Mesothelial cell of epicardium (in vitro differentiated cells): ENCODE measurements around the gene MPPED1. TPM values are rescaled to one million over a fixed set of nuclear protein-coding genes. Genes with fewer than 3 reads are reported as not detected.
A peak's percentile ranks its signal among the peaks of the same experiment; 100 is the strongest.

ENCODE experiments used
- DNase-seq, 2 experiments: peaks; one replicate each; pipeline ENCODE4 v3.0.0; 2021; ENCODE audit warnings: low spot score in 2 of 2; ENCODE audit not compliant: unreplicated experiment in 2 of 2
- H3K27ac Mint-ChIP-seq: 2 replicates; pipeline ENCODE4 v1.8.0; 2021; ENCODE audit warnings: mixed read lengths
- H3K27me3 Mint-ChIP-seq: 2 replicates; pipeline ENCODE4 v1.8.0; 2021; ENCODE audit warnings: low read depth, mixed read lengths
- H3K36me3 Mint-ChIP-seq: 2 replicates; pipeline ENCODE4 v1.8.0; 2021; ENCODE audit warnings: mixed read lengths
- H3K4me1 Mint-ChIP-seq: 2 replicates; pipeline ENCODE4 v1.8.0; 2021; ENCODE audit warnings: mixed read lengths
- H3K4me3 Mint-ChIP-seq: 2 replicates; pipeline ENCODE4 v1.8.0; 2021; ENCODE audit warnings: mild to moderate bottlenecking, moderate library complexity, mixed read lengths
- H3K9me3 Mint-ChIP-seq: 2 replicates; pipeline ENCODE4 v1.8.0; 2021; ENCODE audit warnings: mixed read lengths
- total RNA-seq: library from RNA; stranded (reverse); gene quantifications from 3 replicates; pipeline ENCODE4 v1.2.1, GENCODE V29; 2021
- TF ChIP-seq, protein P1 (sequence below): fragments of 200-600 bp; sonication (generic); IDR thresholded peaks from one replicate; pipeline ENCODE4 v1.5.0; 2021; ENCODE audit warnings: antibody characterized with exemption; ENCODE audit not compliant: unreplicated experiment

The MPPED1 gene
- total RNA-seq, 1 donor from 2014 or later, result 0.76 TPM

GRCh38 chr22:43390166-43390565, 21.6 kb upstream of the MPPED1 start:
- TF ChIP-seq, protein P1, sequence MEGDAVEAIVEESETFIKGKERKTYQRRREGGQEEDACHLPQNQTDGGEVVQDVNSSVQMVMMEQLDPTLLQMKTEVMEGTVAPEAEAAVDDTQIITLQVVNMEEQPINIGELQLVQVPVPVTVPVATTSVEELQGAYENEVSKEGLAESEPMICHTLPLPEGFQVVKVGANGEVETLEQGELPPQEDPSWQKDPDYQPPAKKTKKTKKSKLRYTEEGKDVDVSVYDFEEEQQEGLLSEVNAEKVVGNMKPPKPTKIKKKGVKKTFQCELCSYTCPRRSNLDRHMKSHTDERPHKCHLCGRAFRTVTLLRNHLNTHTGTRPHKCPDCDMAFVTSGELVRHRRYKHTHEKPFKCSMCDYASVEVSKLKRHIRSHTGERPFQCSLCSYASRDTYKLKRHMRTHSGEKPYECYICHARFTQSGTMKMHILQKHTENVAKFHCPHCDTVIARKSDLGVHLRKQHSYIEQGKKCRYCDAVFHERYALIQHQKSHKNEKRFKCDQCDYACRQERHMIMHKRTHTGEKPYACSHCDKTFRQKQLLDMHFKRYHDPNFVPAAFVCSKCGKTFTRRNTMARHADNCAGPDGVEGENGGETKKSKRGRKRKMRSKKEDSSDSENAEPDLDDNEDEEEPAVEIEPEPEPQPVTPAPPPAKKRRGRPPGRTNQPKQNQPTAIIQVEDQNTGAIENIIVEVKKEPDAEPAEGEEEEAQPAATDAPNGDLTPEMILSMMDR, result no peak
- H3K36me3 Mint-ChIP-seq, result no peaks in the 10 kb centered on the region
- peaks cover 6% of the 10 kb centered on the region for H3K9me3 Mint-ChIP-seq
- H3K4me1 Mint-ChIP-seq, result peaks cover 15% of the 10 kb centered on the region
- no peak for DNase-seq
- H3K4me3 Mint-ChIP-seq, result no peak overlapping the region
- peaks cover 31% of the 10 kb centered on the region for H3K27me3 Mint-ChIP-seq
- H3K27ac Mint-ChIP-seq, result no peak overlapping the region

GRCh38 chr22:43390872-43391271, 20.9 kb upstream of the MPPED1 start:
- no peak for DNase-seq
- TF ChIP-seq, protein P1, result no peak
- peaks cover 6% of the 10 kb centered on the region for H3K9me3 Mint-ChIP-seq
- H3K27ac Mint-ChIP-seq, result no peak overlapping the region
- peaks cover 25% of the 10 kb centered on the region for H3K27me3 Mint-ChIP-seq
- peaks cover 15% of the 10 kb centered on the region for H3K4me1 Mint-ChIP-seq
- no peak overlapping the region for H3K4me3 Mint-ChIP-seq
- no peaks in the 10 kb centered on the region for H3K36me3 Mint-ChIP-seq

DNA sequence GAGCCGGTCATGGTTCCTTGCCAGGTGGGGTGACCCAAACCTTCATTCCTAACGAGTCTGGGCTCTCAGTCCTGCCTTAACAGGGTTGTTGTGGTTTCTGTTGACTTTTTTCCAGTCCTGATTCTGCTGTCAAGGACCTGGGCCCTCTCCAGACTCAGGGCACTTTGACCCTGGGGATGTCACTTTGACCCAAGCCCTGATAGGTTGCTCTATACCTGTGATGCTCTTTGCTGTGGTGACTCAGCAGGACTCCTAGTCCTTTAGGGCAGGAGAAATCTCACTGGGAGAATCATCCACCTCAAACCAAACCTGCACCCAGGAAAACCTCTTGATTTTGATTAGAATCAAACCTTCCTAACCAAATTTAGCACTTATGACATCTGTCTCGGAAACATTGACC, 20.5 kb upstream of the MPPED1 start:
- Mint-ChIP-seq H3K36me3 (no peaks in the 10 kb centered on the region), H3K4me1 (peaks cover 15% of the 10 kb centered on the region), H3K27ac (no peak overlapping the region), H3K4me3 (no peak overlapping the region), H3K27me3 (peaks cover 22% of the 10 kb centered on the region), H3K9me3 (peaks cover 6% of the 10 kb centered on the region)
- DNase-seq, result no peak
- TF ChIP-seq, protein P1, result no peak

DNA sequence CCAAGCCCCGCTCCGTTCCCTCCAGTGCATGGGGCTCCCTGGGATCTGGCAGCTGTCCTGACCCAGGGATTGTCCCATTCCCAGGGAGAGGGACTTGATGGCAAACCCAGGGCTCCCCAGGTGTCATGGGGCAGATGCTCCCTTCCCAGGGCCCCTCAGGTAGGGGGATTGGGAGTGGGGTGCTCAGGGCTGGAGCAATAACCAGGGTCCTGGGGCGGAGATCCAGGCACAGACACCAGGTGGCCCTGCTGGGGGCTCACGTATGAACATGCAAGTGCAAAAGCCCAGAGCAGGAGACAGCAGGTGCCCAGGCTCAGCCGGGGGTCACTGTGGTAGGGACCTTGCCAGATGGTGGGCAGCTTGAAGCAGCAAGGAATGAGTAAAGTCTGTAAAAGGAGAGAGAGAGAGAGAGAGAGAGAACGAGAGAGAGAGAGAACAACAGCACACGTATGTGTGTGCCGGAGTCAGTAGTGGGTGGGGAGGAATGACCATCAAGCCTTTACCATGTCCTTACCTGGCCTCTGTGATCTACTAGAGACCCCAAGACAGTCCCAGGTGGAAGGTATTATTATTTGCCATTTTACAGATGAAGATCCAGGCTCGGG, 19.3 kb upstream of the MPPED1 start:
- Mint-ChIP-seq H3K4me1 (peaks cover 15% of the 10 kb centered on the region), H3K9me3 (peaks cover 6% of the 10 kb centered on the region), H3K27me3 (peaks cover 12% of the 10 kb centered on the region), H3K27ac (peak overlapping the region; percentile 55), H3K36me3 (no peaks in the 10 kb centered on the region), H3K4me3 (no peak overlapping the region)
- no peak for DNase-seq
- TF ChIP-seq, protein P1, result no peak

GRCh38 chr22:43393132-43393843, 18.5 kb upstream of the MPPED1 start:
- Mint-ChIP-seq H3K27ac (peak overlapping the region; percentile 55), H3K9me3 (peaks cover 6% of the 10 kb centered on the region), H3K4me1 (peaks cover 15% of the 10 kb centered on the region), H3K27me3 (peaks cover 7% of the 10 kb centered on the region), H3K36me3 (no peaks in the 10 kb centered on the region), H3K4me3 (no peak overlapping the region)
- DNase-seq, result no peak
- TF ChIP-seq, protein P1, result no peak
